Islet of Langerhans (tissue), 1 donor: Measurements from ENCODE around the gene GAP43.
A peak's percentile ranks its signal among the peaks of the same experiment; 100 is the strongest.

ENCODE experiments used
- FAIRE-seq: peaks from one replicate; lab custom pipeline; 2011; peaks lifted over from hg19 to GRCh38; lab: Jason Lieb, UNC

GAP43 gene

DNA sequence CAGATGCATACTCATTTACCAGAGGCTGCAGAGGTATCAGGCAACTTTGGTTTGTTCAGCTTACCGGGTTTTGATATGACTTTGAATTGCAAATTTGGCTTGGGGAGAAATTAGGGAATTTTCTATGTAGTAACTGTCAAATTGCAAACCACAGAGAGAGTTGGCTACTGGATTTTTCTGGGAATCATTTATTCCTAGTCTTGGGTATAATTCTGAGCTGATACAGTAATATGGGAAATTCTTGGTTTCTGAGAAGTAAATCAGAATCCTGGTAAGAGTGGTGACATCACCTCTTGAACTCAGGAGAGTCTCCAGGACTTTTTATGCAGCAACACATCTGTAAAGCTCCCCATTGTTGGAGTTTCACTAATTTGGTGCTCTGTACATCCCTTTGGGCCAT lies 39.0 kb downstream of the GAP43 start:
- no peak for FAIRE-seq

DNA sequence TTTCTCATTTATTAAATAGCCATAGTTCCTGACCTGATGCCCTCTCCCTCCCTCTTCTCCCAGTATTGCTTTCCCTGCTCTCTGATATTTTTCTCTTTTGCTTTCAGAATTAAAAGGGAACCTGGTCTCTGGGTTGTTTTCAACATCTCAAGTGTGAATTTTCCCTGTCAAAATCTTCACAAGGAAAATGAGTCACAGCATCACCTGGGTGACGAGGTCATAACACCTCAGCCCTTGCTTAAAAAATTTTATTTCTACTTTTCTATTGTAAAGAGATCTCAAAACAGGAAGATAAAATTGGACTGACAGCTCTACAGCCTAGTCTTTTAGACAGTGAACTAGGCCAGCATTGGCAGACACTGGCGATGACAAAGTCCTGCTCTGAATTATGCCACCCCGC lies 40.1 kb downstream of the GAP43 start:
- no peak for FAIRE-seq

DNA sequence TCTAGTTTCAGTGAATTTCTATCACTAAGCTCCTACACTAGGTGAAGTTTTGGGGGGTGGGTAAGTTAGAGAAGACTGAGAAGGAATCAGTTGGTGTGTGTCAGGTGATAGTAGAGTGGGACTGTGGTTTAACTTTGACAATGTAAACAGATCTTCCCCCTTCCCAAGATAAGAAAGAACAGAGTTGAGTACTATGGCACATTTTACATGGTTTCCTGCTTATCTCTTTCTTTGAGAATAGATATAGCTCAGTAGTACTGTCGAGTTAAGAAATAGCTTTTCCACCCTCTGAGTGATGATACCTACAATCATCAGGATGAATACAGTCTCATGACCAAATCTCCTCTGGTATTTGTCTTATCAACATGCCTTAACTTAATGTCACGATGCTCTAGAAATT lies 42.8 kb downstream of the GAP43 start:
- no peak for FAIRE-seq

DNA sequence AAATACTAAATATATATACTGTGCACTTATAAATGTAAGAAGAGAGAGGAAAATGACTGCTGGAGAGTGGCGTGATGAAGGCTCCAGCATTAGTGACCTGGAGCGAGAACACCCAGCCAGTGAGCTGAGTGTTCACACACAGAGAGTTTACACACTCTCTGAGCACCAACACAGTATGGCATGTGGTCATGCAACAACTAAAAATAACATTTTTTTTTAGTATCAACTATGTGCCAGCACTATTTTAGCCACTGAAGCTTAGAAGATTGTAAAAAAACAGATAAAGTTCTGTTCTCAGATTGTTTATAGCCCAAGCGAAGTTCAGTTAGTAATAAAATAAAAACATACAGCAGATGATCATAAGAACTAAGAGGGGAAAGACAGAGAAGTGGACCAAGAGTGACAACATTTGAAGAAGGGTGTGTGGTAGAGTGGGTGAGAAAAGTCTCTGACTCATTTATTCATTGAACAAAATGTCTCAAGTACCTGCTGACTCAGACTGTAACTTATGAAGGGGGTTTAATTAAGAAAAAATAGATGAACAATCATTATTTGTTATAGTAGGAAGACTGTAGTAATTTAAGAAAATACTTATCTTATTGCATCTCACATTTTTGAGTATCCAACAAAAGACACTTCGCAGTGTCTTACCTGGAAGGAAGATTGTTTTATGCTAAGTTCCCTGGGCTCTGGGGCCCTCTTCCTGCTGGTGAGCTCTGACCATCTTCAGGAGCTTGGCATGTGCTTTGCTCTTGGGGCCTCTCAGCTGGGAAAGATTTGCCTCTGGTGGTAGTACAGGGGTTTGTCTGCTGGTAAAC lies 43.8 kb downstream of the GAP43 start:
- FAIRE-seq = no peak

DNA sequence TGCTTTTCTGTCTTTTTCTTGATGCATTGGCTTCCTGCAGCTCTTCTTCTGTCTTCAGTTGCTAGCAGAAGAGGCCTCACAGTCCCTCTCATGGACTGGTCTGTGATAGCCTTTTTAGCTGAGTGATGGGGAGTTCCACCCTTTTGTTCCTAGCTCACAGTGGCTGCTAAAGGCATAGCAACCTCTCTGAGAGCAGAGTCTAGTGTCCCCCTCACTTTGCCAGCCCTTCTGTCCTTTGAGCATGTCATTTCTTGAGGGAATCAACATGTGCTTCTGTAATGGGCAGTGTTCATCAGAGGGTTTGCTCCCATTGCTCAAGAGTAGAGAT lies 44.4 kb downstream of the GAP43 start:
- FAIRE-seq = no peak

DNA sequence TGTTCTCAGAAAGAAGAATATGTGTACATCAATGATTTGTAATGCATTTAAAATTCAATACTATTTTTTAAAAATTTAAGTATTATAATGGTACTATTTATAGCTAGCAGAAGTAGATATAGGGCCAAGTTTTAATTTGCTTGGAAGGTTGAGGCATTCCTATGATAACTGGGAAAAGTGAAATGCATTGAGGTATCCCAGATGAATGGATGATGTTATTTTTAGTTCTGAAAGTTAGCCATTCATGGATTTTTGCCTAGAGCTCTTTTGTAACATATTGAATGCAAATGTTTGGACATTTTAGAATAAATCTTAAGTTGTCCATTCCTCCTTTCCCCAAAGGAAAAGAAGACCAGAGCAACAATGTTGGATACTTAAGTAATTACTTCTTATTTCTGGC lies 47.6 kb downstream of the GAP43 start:
- FAIRE-seq = no peak

DNA sequence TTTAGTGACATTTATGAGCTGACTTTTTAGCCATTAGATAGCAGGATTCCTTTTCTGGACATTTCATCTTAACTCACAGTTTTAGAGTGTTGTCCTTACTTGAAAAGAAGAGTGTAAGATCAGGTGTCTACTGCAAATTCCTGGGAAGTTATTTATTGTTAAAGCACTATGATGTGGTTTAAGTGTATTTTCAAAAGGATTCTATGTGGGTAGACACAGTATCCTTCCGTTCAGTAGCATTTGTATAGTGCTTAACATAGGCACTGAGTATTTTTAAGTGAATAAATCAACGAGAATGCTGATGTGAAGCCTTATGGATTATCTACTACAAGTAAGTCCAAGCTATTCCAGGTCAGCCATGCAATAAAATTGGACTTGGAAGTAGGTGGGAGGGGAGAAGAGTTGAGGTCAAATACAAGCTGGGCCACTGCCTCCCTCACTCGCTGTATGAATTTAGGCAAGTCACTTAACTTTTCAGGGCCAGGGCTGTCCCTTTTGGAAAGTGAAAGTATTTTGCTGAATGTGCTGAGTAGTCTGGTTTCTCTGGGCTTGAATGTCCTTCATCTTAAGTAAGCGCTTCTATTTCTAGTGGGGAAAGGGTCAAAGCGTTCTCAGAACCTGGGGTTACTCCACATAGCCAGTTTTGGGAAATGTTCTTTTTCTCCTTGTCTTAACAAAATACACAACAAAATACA lies 48.6 kb downstream of the GAP43 start:
- no peak for FAIRE-seq

DNA sequence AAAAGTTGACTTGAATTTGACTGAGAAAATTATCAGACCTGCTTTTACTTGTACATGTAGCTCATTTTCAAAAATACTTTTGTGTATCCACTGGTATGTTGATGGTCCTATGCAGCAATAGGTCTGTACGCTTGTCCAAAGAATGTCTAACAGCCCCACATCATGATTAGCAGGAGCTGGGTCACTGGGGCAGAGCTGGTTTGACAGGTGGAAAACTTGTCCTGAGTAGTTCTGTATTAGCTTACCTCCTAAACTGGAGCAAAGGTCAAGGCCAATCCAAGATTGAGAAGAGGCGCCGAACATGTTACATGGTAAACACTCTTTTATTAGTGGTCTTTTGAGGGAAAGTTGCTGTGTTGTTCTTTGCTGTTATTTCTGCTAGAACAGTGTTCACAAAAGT lies 50.6 kb downstream of the GAP43 start:
- no peak for FAIRE-seq

DNA sequence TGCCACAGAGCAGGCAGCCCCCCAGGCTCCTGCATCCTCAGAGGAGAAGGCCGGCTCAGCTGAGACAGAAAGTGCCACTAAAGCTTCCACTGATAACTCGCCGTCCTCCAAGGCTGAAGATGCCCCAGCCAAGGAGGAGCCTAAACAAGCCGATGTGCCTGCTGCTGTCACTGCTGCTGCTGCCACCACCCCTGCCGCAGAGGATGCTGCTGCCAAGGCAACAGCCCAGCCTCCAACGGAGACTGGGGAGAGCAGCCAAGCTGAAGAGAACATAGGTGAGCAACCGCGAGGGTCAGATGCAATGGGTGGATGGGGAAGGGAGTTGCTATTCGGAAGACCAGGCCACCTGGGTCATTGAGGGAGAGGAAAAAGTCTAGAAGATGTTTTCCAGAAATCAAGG lies 53.0 kb downstream of the GAP43 start:
- no peak for FAIRE-seq

DNA sequence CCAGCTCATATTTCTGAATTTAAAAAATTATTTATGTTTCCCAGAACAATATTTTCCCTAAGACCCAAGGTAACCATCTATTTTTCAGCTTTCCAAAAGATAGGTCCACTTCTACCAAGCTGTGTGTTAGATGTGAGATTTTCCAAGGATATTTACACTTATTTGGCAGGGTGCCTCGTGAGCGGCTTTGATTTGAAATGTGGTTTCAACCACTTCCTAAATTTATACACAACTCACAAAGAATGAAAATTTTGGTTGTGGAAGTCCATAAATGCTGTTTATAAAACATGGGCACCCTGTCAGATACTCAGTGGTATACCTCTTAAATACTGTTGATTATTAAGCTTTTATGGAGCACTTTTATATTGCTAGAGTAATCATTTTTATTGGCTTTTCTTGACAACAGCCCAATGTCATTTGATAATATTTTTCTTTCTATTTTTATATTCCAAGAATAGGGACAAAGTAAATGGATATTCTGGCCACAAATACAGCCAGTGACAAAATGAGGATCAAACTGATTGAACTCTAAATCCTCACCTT lies 57.6 kb downstream of the GAP43 start:
- FAIRE-seq = no peak

DNA sequence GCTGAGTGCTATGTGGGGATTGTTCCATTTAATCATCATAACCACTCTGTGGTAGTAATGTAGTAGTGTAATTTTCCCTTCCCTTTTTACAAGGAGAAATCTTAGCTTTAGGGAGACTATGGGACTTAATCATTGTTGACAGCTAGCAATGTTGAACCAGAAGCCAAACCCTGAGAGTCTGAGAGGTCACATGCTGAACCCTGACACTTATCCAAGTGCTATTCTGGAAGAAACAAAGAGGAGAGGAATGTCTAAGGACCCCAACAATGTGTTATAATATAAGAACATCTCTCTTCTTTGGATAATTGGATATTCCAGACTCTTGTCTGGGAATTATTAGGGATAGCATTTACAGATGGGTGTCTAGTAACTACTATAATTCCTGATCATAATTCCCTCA lies 58.4 kb downstream of the GAP43 start:
- FAIRE-seq = no peak

DNA sequence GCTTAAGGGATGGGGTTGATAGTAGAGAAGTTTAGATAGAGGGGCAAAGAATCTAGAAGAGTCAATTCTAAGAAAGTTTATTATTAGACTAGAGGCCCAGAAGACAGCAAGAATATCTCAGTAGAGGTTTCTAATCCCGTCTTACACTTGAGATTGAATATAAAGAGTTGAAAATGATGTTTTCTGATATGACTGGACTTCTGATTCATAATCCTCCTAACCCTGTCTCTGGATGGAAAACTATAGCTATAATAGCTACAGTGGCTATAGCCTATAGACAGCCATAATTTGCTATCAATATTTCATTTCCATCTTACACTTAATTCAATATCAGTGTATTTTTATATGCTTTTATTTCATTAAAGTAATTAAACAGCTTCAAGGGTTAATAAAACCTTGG lies 60.0 kb downstream of the GAP43 start:
- FAIRE-seq = no peak

DNA sequence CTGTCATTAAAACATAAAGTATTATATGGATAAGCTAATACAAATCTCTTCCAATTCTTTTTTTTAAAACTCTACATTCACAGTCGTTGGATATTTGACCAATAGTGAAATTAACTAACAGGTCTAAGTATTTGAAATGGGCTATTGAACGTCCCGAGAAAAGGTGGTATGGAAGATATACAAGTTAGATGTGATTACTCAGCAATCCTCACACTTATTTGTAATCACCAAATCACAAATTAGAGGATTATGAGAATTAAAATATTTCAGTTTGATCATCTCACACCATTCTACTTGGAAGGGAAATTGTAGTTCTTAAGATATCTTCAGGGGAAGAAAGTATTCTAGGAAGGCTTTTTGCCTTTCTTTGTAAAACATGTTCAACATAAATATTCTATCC lies 60.5 kb downstream of the GAP43 start:
- FAIRE-seq = no peak

DNA sequence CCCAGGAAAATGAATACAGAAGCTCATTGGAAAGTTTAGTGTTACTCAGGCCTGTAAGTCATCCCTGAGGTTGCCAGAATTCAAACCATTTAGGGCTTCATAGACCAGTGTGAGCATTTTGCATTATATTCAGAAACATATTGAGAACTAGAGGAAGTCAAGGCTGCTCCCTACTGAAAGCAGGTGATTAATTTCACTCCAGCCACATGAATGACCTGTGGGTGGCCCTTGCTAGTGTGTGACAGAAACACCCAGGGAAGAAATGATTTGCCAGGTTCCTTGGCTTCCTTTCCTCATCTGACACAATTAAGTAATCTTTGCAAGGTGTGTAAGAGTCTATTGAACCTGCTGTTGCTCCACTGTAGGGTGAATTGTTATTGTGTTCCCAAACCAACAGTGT lies 61.8 kb downstream of the GAP43 start:
- FAIRE-seq = no peak

DNA sequence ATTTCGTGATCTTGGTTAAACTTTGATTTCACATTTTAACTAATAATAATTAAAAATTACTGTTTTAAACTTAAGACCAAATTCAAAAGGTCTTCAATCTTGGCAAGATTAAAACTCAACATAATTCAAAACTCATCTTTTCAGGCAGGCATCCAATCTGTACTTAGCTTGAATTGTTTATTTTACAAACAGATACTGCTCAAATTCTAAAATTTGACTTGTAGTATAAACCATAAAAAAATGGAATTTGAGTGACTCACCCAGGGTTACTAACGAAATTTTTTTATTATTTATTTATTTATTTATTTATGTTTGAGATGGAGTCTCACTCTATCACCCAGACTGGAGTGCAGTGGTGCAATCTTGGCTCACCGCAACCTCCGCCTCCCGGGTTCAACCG lies 64.4 kb downstream of the GAP43 start:
- FAIRE-seq = no peak

DNA sequence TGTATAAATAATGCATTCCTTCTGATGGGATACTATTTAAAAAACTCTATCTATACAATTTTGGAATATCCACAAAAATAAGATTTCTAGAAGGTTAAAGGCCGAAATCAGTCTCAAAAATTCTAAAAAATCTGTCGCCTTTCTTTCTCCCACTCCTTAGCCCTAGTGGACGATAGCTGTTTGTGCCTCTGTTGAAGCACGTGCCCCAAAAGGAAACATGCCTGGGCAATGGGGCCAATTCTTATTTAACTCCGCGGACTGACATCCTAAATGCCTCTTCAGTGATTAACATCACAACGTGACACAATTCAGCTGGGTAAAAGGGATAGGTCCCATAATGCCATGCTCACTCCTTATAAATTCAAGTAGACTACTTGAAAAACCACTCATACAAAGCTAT lies 65.1 kb downstream of the GAP43 start:
- no peak for FAIRE-seq

DNA sequence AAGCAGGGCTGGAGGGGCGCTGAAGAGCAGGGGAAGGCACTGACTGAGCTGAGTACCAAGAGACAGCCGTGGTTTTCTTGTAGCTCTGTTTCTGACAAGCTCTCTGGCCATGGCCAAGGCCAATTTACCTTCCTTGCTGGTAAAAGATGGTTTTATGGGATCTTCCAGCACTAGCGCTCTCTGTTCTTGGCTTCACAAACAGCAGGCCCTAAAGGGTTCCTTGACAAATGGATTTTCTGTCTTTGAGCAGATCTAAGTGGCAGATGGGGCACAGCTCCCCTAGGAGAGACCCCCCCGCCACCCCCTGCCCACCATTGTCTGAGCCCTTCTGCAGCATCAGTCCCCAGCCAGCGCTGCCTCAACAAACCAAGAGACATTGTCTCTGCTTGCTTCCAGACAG lies 66.6 kb downstream of the GAP43 start:
- no peak for FAIRE-seq

DNA sequence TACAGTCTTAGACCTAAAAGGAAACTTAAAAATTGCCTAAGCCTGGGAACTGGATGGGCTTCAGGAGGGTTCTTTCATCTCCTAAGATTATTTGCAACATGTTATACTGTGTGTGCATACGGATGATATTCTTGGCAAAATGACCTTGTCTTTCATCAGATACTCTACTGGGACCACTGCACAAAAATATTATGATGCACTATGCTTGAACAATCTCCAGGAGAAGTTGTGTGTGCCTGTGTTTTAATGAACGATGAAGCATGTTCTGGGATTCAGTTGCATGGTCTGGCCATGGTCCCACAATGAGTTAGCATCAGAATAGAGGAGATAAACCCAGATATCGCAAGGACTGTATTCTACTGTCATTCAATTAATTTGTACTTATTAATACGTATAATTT lies 68.7 kb downstream of the GAP43 start:
- FAIRE-seq = no peak

DNA sequence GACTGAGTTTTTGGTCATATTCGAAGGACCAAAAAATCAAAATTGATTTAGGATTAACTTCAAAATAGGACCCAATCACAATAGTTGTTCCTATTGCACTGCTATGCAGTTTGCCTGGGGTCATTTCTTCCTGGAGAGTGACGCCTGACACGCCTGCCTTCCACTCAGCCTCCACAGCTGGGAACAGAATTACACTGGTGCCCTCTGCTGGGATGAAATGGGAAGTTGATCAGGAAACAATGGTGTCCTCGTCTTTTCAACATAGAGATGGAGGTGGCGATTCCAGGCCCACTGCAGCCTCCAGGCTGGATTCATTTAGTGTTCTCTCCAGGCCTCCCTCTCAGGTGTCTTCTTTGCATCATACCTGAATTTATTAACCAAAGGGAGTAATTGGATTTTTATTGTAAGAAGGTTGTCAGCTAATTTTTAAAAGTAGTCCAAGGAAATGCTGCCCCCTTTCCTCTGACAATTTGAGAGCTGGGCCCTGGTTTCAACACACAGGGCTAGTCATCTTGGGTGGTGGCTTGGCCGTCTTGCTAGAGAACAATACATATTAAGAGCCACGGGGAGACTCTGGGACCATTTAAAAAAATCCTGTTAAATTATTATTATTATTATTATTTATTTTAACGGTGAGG lies 69.7 kb downstream of the GAP43 start:
- peak; percentile 96 for FAIRE-seq

DNA sequence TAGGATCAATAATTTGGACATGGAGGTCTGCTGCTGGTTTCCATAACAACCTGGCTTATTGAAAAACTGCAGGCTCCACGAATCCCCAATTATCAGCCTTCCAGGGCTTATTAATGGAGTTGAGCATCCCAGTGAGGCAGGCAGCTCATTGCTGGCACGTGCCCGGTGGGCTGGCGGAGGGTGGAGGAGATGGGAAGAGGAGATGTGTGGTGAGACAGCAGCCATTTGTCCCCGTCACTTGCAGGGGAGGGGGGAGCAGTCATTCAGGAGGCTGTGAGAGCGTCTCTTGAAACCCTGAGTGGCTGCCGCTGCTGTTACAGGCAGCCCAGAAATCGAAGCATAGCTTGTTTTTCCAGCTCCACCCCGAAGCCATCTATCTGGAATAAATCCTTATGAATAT lies 70.6 kb downstream of the GAP43 start:
- FAIRE-seq = no peak

DNA sequence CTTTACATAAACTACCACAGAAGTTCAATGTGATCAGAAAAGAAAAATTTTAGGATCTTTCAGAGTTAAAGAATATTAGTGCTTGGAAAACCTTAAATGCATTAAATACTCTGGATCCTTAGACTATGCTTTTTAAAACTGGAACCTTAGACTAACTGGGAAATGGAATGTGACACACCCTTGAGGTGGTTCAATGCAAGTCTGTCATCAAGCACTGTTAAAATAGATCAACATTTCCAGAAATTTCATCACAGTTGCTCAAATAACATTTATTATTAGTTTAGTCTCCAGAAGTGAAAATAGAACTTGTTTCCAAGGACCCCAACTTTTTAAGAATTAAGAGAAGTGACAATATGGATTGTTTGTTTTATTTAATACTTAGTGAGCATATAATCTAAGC lies 71.8 kb downstream of the GAP43 start:
- no peak for FAIRE-seq

DNA sequence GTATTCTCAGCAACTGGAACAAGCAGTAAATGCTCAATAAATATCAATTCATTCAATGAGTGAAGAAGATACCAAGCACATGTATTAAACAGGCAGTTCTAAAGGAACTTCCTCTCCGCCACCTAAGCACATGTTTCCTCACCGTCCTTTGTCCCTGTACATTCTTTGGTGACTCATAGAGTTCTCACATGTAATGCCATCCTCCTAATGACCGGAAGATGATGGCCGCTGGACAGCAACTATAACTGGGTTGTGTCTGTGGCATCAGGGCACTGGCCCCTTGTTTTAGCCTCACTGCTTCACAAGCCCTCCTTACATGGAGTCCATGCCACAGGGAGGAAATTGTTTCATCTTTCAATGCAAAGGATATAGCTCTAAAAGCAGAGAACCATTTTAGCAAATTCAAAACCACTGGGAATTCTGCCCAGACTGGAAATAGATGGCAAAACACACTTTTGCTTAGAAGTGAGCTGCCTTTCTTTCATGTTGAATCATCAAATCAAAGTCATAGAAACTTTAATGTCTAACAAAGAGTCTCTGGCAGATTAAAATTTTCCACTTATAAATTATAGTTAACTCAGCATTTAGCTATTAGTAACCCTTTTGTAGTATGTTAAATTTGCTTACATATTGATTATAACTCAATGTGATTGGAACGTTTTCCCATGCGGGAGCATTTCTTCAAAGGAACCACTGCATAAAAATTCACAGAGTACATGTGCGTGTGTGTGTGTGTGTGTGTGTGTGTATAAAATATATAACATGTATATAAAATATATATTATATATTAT lies 74.1 kb downstream of the GAP43 start:
- FAIRE-seq = no peak
